GM19239 (cell line): ENCODE measurements around the gene SFXN2.
A peak's percentile ranks its signal among the peaks of the same experiment; 100 is the strongest.
"Not testable (repeated sequence)": the region's sequence is repeated elsewhere in the genome, so short reads cannot be mapped to it uniquely, and the experiment has no call there.

Experiments
- DNase-seq: peaks from one replicate; pipeline ENCODE4 v3.0.0; 2011; ENCODE audit warnings: low spot score; ENCODE audit not compliant: insufficient read length
- FAIRE-seq: peaks from 2 replicates; lab custom pipeline; 2011; peaks lifted over from hg19 to GRCh38; lab: Jason Lieb, UNC

Gene SFXN2, protein sequence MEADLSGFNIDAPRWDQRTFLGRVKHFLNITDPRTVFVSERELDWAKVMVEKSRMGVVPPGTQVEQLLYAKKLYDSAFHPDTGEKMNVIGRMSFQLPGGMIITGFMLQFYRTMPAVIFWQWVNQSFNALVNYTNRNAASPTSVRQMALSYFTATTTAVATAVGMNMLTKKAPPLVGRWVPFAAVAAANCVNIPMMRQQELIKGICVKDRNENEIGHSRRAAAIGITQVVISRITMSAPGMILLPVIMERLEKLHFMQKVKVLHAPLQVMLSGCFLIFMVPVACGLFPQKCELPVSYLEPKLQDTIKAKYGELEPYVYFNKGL

DNA sequence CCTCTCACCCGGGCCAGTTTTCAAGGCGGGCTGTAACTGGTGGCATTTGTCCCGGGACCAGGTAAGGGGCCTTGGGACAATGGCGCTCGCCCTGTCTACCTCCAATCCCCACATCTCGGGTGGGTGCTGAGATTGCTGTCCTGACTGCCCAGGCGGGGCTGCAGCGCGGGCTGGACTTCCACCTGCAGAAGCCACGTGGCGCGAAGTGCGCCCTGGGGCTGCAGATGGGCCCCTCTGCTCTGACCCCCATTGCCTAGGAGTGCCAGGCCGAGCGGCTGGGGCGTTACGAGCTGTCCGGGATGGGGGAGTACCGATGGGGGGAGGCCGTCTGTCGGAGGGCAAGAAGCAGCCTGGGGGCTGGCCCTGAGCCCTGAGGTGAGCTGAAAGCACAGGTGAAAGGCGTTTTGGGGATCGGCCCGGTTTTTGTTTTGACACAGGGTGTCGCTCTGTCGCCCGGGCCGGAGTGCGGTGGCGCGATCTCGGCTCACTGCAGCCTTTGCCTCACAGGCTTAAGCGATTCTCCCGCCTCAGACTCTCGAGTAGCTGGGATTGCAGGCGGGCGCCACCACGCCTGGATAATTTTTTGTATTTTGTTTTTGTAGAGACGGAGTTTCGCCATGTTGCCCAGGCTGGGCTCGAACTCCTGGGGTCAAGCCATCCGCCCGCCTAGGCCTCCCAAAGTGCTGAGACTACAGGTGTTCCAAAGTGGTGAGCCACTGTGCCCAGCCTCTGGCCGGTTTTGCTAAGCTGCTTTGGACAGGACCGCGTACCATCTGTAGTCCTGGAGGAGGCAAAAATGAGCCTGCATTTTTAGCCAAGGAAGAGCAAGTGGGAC lies at the start of gene SFXN2:
Gene SFXN2 (plus strand): TSS at position 16 of the 835 bp plus-strand sequence. CDS start 12,001 bp downstream, outside the sequence.
- no peak for DNase-seq
- no peak for FAIRE-seq

GRCh38 chr10:102665904-102666509 lies 48.4 kb upstream of the SFXN2 start:
- FAIRE-seq = no peak
- no peak for DNase-seq

DNA sequence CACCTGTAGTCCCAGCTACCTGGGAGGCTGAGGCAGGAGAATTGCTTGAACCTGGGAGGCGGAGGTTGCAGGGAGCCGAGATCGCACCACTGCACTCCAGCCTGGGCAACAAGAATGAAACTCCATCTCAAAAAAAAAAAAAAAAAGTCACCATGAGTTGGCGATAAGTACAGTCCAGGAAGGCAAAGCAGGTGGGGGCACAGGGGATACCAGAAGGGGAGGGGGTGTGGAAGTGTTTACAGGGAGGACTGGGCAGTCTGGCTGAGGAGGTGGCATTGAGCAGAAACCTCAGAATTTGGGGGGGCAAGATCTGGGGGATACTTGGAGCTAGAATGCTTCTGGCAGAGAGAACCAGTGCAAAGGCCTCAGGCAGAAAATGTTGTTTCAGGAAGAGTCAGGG lies 47.0 kb upstream of the SFXN2 start:
- DNase-seq, FAIRE-seq: not testable (repeated sequence)

GRCh38 chr10:102668326-102669107 lies 45.9 kb upstream of the SFXN2 start:
- DNase-seq (no peak), FAIRE-seq (no peak)

DNA sequence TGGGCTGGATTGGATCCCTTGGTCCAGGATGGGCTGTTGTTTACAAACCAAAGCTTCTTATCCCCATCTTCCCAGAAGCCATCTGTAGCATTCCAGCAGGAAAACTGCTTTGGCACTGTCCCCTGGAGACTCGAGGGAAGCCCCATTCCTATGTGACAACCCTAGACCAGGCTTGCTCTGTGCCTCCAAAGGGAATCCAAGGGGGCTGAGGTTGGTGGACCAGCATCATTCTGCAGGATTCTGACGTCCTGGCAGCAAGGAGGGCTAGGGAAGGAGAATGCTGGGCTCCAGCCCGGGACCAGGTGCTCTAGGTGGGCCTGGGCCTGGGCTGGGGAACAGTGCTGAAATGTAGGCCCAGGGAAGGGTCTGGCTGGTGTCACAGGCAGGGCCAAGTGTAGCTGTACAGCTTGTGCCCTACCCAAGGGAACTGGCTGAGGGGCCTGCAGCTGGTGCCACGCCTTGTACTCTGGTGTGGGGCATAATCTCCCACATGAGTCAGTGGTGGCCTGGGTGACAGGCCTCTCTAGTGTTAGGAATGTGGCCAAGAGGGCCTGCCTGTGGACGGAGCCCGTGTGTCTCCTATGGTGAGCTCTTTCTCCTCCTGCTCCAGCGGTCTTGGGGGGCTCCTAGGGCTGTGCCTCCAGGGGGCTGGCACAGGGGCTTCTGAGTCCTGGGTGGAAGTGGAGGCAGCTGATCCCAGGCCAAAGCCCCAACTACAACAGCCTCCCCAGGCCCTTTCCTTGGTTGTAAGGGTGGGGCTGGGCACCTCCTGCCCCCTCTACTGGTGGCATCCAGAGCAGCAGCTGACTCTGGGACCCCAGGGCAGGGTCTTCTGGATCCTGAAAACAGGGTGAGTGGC lies 45.0 kb upstream of the SFXN2 start:
- DNase-seq (no peak), FAIRE-seq (no peak)

- no peak for DNase-seq
- FAIRE-seq = no peak
Observed at GRCh38 chr10:102670065-102670670, 44.3 kb upstream of the SFXN2 start.

DNA sequence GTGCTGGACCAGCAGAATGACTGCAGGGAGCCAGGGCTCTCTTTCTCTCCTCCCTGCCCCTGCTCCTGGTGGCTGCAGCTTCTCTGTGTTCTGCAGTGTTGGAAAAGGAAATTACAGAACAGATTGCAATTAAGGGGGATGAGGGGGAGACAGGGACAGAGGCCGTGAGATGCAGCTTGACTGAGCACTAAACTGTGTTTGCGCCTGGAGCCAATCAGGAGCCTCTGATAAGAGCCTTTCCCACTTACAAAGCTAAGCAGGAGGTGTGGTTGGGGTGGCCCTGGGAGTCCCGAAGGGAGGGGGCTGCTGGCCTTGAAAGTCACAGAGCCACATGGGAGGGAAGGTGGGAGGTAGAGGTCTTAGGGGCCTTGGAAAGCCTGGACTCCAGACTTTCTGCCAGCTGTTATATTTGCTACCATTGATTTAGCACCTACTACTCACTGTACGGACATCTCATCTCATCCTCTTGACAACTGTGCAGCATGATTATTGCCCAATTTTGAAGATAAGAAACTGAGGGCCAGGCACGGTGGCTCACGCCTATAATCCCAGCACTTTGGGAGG lies 43.5 kb upstream of the SFXN2 start:
- no peak for FAIRE-seq
- no peak for DNase-seq

- DNase-seq = no peak
Observed at GRCh38 chr10:102673236-102673818, 41.1 kb upstream of the SFXN2 start.

DNA sequence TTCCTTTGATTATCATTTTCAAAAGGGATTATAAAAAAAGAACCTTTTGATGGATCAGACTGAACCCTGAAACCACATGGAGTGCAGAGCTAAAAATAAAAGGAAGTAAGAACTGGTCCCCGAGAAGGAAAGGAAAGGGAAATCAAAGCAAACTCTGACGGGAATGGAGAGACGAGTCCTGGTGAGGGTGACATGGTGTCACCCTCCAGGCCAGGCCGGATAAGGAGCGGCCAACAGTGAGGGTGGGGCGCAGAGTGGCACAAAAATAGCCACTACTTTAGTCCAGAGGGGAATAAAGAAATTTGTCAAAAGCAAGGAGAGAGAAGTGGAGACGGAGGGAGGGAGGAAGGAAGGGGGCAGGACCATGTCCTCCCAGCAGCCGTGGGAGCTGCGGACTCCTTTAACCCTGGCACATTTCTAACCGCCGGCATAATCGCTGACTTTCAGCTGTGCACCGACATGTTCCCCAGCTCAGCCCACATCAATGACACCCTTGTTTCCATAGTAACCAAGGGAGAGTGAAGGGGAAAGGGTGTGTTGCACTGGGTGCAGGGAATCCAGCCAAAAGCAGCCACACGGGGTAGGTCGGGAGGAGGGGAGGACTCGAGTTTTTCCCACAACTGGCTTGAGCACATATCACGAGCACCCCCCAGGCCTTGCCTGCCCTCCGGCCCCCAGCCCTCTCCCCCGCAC lies 40.5 kb upstream of the SFXN2 start:
- DNase-seq (no peak), FAIRE-seq (no peak)

More at GRCh38 chr10:102673236-102673818, 41.1 kb upstream of the SFXN2 start:
- FAIRE-seq = no peak

DNA sequence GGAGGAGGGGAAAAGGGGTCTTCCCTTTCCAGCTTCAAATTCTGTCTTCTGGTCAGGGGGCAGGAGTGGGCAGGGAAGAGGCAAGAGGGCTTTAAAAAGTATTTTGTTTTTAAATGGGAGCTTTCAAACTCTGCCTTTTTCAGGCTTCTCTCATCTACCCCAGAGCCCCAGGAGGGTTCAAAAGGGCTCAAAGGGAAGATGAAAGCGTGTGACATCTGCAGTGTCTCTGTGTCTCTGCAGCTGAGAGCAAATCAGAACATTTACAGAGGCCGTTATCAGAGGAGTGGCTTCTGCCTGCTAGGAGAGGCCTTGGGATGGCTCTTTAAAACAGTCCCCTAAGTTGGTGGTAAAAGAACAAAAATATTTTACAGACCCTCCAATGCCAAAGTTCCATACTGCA lies 39.9 kb upstream of the SFXN2 start:
- no peak for FAIRE-seq
- no peak for DNase-seq

- FAIRE-seq = no peak
- DNase-seq = no peak
Observed at GRCh38 chr10:102675011-102675665, 39.3 kb upstream of the SFXN2 start.

DNA sequence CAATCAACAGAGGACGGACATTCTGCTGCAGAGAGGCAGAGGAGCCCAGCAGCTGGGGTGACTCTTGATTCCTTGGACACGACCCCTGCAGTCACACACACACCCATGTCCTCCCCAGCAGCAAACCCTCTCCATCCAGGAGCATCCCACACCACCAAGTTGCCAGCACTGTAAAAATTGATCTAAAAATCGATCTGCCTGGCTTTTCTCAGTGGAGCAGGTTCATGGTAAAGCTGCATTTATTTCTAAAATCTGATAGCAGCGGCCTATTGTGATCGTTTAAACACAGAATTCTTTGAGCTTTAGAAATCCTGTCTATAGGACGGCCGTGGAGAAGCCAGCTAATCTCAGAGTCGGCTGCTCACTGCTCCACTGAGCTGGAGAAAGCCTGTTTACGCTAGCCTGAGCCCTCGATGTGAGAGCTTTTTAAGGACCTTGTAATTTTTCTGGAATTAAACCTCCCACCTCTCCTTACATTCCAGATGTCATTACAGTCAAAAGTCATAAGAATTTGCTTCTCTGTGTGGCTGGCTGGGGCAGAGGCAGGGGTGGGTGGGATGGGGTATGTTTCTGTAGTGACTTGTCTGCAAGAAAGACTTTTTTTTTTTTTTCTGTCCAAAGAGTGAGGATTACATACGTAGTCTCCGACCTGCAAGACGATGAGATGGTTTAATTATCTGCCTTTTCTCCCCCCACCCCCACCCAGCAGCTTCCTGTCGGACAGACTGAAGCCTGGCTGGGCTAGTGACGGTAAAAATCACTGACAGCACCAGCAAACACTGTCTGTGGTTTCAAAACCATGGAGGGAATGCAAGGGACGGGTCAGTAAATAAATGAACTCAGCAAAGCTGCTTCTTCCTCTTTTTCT lies 38.5 kb upstream of the SFXN2 start:
- DNase-seq (no peak), FAIRE-seq (peak; percentile 79)

DNA sequence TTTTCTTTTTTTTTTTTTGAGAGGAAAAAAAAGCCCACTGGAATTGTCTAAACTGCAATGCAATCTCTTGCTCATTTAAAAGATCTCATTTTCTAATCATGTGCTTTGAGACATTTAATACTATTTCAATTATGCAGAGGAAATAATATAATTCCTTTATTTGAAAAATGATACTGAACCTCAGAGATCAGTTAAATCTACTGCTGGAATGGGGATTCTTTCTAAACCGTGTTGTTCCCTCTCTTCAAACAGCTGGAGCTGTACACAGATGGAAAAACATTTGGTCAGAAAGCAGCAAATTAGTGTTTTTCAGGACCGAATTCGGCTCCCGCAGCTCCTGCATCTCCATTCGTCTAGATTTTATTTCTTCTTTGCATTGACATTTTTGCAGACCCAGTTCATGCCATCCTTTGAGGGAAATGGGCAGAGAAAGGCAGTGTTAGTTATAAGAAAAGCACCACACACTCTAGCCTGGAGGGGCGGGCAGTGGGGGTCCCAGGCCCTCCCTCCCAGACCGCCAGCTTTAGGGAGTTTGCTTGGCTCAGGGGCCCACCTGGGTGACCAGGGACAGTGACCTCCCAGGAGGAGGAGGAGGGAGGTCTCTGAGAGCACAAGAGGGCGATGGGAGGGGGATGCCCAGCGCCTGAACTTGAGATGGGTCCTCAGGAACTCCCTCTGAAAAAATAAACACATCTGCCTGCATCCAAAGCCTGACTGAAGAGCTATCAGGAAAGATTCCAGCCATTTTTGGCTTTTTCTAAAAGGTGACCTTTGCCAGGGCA lies 37.7 kb upstream of the SFXN2 start:
- no peak for FAIRE-seq
- DNase-seq = no peak

GRCh38 chr10:102677331-102678067 lies 36.9 kb upstream of the SFXN2 start:
- DNase-seq (no peak), FAIRE-seq (no peak)

DNA sequence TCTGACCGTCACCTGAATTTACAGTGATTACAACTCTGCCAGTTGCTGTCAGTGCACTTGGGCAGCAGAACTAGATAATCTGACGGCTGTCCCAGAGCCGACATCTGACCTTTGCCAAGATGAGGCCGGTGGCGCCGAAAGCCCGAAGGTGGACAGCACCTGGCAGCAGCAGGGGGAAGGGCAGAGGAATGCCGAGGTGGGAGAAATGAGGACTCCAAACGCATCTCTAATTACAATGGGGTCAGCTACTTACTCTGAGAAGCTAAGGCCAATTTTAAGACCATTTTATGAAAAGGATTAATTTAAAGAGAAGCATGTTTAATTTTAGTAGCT lies 36.4 kb upstream of the SFXN2 start:
- no peak for DNase-seq
- FAIRE-seq = no peak
